ENCODE measurements around the gene CHD1L. TPM values are rescaled to one million over a fixed set of nuclear protein-coding genes. Genes with fewer than 3 reads are reported as not detected.

The CHD1L gene
- total and polyA plus RNA-seq, 2 of the 13 experiments (the other 11 are each of a cell fraction or from before 2014, with no cell fraction given) = 74.3 to 111 TPM

GRCh38 chr1:147242449-147243227 is at the start of gene CHD1L (continued):
- no peak for TF ChIP-seq ZC3H4 (CRISPR knock-in tag; IDR thresholded peaks at IDR 0.05; ENCODE audit: borderline replicate concordance)
- TF ChIP-seq, protein P1, sequence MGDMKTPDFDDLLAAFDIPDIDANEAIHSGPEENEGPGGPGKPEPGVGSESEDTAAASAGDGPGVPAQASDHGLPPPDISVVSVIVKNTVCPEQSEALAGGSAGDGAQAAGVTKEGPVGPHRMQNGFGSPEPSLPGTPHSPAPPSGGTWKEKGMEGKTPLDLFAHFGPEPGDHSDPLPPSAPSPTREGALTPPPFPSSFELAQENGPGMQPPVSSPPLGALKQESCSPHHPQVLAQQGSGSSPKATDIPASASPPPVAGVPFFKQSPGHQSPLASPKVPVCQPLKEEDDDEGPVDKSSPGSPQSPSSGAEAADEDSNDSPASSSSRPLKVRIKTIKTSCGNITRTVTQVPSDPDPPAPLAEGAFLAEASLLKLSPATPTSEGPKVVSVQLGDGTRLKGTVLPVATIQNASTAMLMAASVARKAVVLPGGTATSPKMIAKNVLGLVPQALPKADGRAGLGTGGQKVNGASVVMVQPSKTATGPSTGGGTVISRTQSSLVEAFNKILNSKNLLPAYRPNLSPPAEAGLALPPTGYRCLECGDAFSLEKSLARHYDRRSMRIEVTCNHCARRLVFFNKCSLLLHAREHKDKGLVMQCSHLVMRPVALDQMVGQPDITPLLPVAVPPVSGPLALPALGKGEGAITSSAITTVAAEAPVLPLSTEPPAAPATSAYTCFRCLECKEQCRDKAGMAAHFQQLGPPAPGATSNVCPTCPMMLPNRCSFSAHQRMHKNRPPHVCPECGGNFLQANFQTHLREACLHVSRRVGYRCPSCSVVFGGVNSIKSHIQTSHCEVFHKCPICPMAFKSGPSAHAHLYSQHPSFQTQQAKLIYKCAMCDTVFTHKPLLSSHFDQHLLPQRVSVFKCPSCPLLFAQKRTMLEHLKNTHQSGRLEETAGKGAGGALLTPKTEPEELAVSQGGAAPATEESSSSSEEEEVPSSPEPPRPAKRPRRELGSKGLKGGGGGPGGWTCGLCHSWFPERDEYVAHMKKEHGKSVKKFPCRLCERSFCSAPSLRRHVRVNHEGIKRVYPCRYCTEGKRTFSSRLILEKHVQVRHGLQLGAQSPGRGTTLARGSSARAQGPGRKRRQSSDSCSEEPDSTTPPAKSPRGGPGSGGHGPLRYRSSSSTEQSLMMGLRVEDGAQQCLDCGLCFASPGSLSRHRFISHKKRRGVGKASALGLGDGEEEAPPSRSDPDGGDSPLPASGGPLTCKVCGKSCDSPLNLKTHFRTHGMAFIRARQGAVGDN (CRISPR knock-in tag; IDR thresholded peaks at IDR 0.05) = peak; percentile 99
- peak; percentile 44; the same call in 1 of the 2 replicates for TF ChIP-seq NFKBIZ (CRISPR knock-in tag; IDR thresholded peaks at IDR 0.05)
- peak; percentile 96 for TF ChIP-seq ZFY (CRISPR knock-in tag; IDR thresholded peaks at IDR 0.05)
- no peak for TF ChIP-seq ZNF337 (CRISPR knock-in tag; IDR thresholded peaks at IDR 0.05; ENCODE audit: borderline replicate concordance, low read depth)
- peak; percentile 78 for TF ChIP-seq ZNF317 (CRISPR knock-in tag; IDR thresholded peaks at IDR 0.05)
- peak; percentile 84 for TF ChIP-seq SKI (IDR thresholded peaks at IDR 0.05; ENCODE audit: partially characterized antibody)
- no peak for TF ChIP-seq ZBTB8A (CRISPR knock-in tag; IDR thresholded peaks at IDR 0.05; ENCODE audit: borderline replicate concordance, low read depth)
- 0 out of 2 replicates have a peak, but pooled peaks have one; percentile 2 for TF ChIP-seq SMAD3 (CRISPR knock-in tag; IDR thresholded peaks at IDR 0.05)
- TF ChIP-seq ONECUT2 (CRISPR knock-in tag; IDR thresholded peaks at IDR 0.05) = no peak
- TF ChIP-seq BCL6 (CRISPR knock-in tag; IDR thresholded peaks at IDR 0.05) = peak; percentile 64
- TF ChIP-seq ZNF382 (CRISPR knock-in tag; IDR thresholded peaks at IDR 0.05; ENCODE audit: borderline replicate concordance) = no peak
- TF ChIP-seq ZFP82 (CRISPR knock-in tag; IDR thresholded peaks at IDR 0.05; ENCODE audit: borderline replicate concordance) = peak; percentile 75; the same call in 1 of the 2 replicates
- no peak for TF ChIP-seq ZNF776 (CRISPR knock-in tag; IDR thresholded peaks at IDR 0.05)
- TF ChIP-seq MYNN (CRISPR knock-in tag; IDR thresholded peaks at IDR 0.05; ENCODE audit: low read depth) = no peak
- no peak for TF ChIP-seq ZNF17 (CRISPR knock-in tag; IDR thresholded peaks at IDR 0.05)
- peak; percentile 82; the same call in 1 of the 2 replicates for TF ChIP-seq HBP1 (CRISPR knock-in tag; IDR thresholded peaks at IDR 0.05; ENCODE audit: low read depth)
- TF ChIP-seq CHD4 (IDR thresholded peaks at IDR 0.05; ENCODE audit: borderline replicate concordance, low read length) = no peak
- TF ChIP-seq CBX1 (IDR thresholded peaks at IDR 0.05; ENCODE audit: low read depth) = peak; percentile 58
- TF ChIP-seq, protein P2, sequence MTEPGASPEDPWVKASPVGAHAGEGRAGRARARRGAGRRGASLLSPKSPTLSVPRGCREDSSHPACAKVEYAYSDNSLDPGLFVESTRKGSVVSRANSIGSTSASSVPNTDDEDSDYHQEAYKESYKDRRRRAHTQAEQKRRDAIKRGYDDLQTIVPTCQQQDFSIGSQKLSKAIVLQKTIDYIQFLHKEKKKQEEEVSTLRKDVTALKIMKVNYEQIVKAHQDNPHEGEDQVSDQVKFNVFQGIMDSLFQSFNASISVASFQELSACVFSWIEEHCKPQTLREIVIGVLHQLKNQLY (CRISPR knock-in tag; IDR thresholded peaks at IDR 0.05) = peak; percentile 54; the same call in 1 of the 2 replicates
- TF ChIP-seq, protein P3, sequence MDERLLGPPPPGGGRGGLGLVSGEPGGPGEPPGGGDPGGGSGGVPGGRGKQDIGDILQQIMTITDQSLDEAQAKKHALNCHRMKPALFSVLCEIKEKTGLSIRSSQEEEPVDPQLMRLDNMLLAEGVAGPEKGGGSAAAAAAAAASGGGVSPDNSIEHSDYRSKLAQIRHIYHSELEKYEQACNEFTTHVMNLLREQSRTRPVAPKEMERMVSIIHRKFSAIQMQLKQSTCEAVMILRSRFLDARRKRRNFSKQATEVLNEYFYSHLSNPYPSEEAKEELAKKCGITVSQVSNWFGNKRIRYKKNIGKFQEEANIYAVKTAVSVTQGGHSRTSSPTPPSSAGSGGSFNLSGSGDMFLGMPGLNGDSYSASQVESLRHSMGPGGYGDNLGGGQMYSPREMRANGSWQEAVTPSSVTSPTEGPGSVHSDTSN (CRISPR knock-in tag; IDR thresholded peaks at IDR 0.05) = no peak
- peak; percentile 59 for TF ChIP-seq RXRA (CRISPR knock-in tag; IDR thresholded peaks at IDR 0.05)
- TF ChIP-seq NCOA5 (CRISPR knock-in tag; IDR thresholded peaks at IDR 0.05) = no peak
- TF ChIP-seq ZNF34 (CRISPR knock-in tag; IDR thresholded peaks at IDR 0.05; ENCODE audit: borderline replicate concordance) = no peak
